HepG2 (cell line): ENCODE results near the gene MYCBPAP. TPM values are rescaled to one million over a fixed set of nuclear protein-coding genes. Genes with fewer than 3 reads are reported as not detected.

Source experiments
- ARID2 ChIP-seq: sonication (generic); formaldehyde crosslinking; IDR thresholded peaks from 2 replicates; pipeline ENCODE4 v1.8.1; 2022; ENCODE audit warnings: mild to moderate bottlenecking, missing genetic modification reagents, borderline replicate concordance
- ETV5 ChIP-seq: IDR thresholded peaks from 2 replicates; pipeline ENCODE4 v1.6.1; 2018; ENCODE audit warnings: missing biosample characterization, missing genetic modification reagents, inconsistent platforms, borderline replicate concordance
- HIVEP1 ChIP-seq: sonication (generic); formaldehyde crosslinking; IDR thresholded peaks from 2 replicates; pipeline ENCODE4 v1.4.0; 2020; ENCODE audit warnings: mild to moderate bottlenecking, missing genetic modification reagents
- KDM2A ChIP-seq: sonication (generic); formaldehyde crosslinking; IDR thresholded peaks from 2 replicates; pipeline ENCODE4 v1.4.0; 2020; ENCODE audit warnings: low read depth, missing genetic modification reagents, borderline replicate concordance
- MBNL3 ChIP-seq: fragments of 250-450 bp; sonication (Bioruptor Pico); conservative IDR thresholded peaks from 2 replicates; pipeline ENCODE4 v1.8.0; 2022; ENCODE audit warnings: mild to moderate bottlenecking, inconsistent platforms
- NFATC3 ChIP-seq: sonication (generic); formaldehyde crosslinking; IDR thresholded peaks from 2 replicates; pipeline ENCODE4 v1.5.1; 2020; ENCODE audit warnings: mild to moderate bottlenecking, missing genetic modification reagents
- NFE2 ChIP-seq: sonication (generic); formaldehyde crosslinking; IDR thresholded peaks from 2 replicates; pipeline ENCODE4 v1.4.0; 2020; ENCODE audit warnings: missing genetic modification reagents
- NKX3-1 ChIP-seq: sonication (generic); formaldehyde crosslinking; IDR thresholded peaks from 2 replicates; pipeline ENCODE4 v1.5.0; 2020; ENCODE audit warnings: missing genetic modification reagents
- RFX3 ChIP-seq: IDR thresholded peaks from 2 replicates; pipeline ENCODE4 v1.6.1; 2016; ENCODE audit warnings: missing biosample characterization, missing genetic modification reagents
- RFX5 ChIP-seq: IDR thresholded peaks from 2 replicates; pipeline ENCODE4 v1.6.1; 2011; ENCODE audit warnings: low read depth, low read length, improper control_type of control experiment
- RXRB ChIP-seq: IDR thresholded peaks from 2 replicates; pipeline ENCODE4 v1.6.1; 2016; ENCODE audit warnings: borderline replicate concordance, missing genetic modification reagents, missing compliant biosample characterization
- SMAD1 ChIP-seq: sonication (generic); formaldehyde crosslinking; IDR thresholded peaks from 2 replicates; pipeline ENCODE4 v1.4.0; 2020; ENCODE audit warnings: missing genetic modification reagents, low read depth, mild to moderate bottlenecking, borderline replicate concordance
- SNAI1 ChIP-seq: sonication (generic); formaldehyde crosslinking; IDR thresholded peaks from 2 replicates; pipeline ENCODE4 v1.5.0; 2020; ENCODE audit warnings: mild to moderate bottlenecking, missing genetic modification reagents, borderline replicate concordance
- SP4 ChIP-seq: sonication (generic); formaldehyde crosslinking; IDR thresholded peaks from 2 replicates; pipeline ENCODE4 v1.8.1; 2023; ENCODE audit warnings: mild to moderate bottlenecking, missing genetic modification reagents
- TRIM24 ChIP-seq: sonication (generic); formaldehyde crosslinking; IDR thresholded peaks from 2 replicates; pipeline ENCODE4 v1.8.0; 2022; ENCODE audit warnings: mild to moderate bottlenecking, missing genetic modification reagents
- ZKSCAN5 ChIP-seq: sonication (generic); formaldehyde crosslinking; IDR thresholded peaks from 2 replicates; pipeline ENCODE4 v1.5.1; 2020; ENCODE audit warnings: mild to moderate bottlenecking, missing genetic modification reagents
- ZNF207 ChIP-seq: fragments of 450-650 bp; IDR thresholded peaks from 2 replicates; pipeline ENCODE4 v1.6.1; 2016; ENCODE audit warnings: antibody characterized with exemption, borderline replicate concordance
- ZNF547 ChIP-seq: sonication (generic); formaldehyde crosslinking; IDR thresholded peaks from 2 replicates; pipeline ENCODE4 v1.5.1; 2020; ENCODE audit warnings: mild to moderate bottlenecking, missing genetic modification reagents
- ZNF792 ChIP-seq: IDR thresholded peaks from 2 replicates; pipeline ENCODE4 v1.6.1; 2016
- polyA plus RNA-seq, 8 experiments: library from polyadenylated mRNA; depleted of rRNA in 3 of 8; stranded (reverse) in 7 of 8; unstranded in 1 of 8; fragments of >200 nt; fragmentation: Illumina TruSeq in 4 of 8; extraction: Trizol in 4 of 8; gene quantifications; 2 replicates each; pipeline versions ENCODE4 v1.2.1 to v1.2.3, GENCODE V29; 2011 to 2016; ENCODE audit warnings: low read depth in 4 of 8, missing spikeins in 1 of 8, mixed read lengths in 1 of 8; ENCODE audit not compliant: insufficient read depth in 1 of 8
- total RNA-seq, 5 experiments: library from RNA; depleted of rRNA; stranded (reverse); fragments of >200 nt; fragmentation: Illumina TruSeq; extraction: Trizol; gene quantifications; 2 replicates each; pipeline ENCODE4 v1.2.3, GENCODE V29; 2016; ENCODE audit warnings: low read depth in 1 of 5
- TF ChIP-seq, protein P1 (sequence below): sonication (generic); formaldehyde crosslinking; IDR thresholded peaks from 2 replicates; pipeline ENCODE4 v1.4.0; 2020; ENCODE audit warnings: mild to moderate bottlenecking, missing genetic modification reagents
- TF ChIP-seq, protein P2 (sequence below): sonication (generic); formaldehyde crosslinking; IDR thresholded peaks from 2 replicates; pipeline ENCODE4 v1.4.0; 2020; ENCODE audit warnings: mild to moderate bottlenecking, missing genetic modification reagents, borderline replicate concordance
- TF ChIP-seq, protein P3 (sequence below): sonication (generic); formaldehyde crosslinking; IDR thresholded peaks from 2 replicates; pipeline ENCODE4 v1.4.0; 2020; ENCODE audit warnings: mild to moderate bottlenecking, missing genetic modification reagents
- TF ChIP-seq, protein P4 (sequence below): sonication (generic); formaldehyde crosslinking; IDR thresholded peaks from 2 replicates; pipeline ENCODE4 v1.9.0; 2021; ENCODE audit warnings: missing genetic modification reagents, mild to moderate bottlenecking, borderline replicate concordance
- TF ChIP-seq, protein P5 (sequence below): sonication (generic); formaldehyde crosslinking; IDR thresholded peaks from 2 replicates; pipeline ENCODE4 v1.5.0; 2020; ENCODE audit warnings: mild to moderate bottlenecking, missing genetic modification reagents

MYCBPAP gene
- total and polyA plus RNA-seq, 2 of the 13 experiments (the other 11 are each of a cell fraction or from before 2014, with no cell fraction given) = 0.22 to 0.24 TPM

DNA sequence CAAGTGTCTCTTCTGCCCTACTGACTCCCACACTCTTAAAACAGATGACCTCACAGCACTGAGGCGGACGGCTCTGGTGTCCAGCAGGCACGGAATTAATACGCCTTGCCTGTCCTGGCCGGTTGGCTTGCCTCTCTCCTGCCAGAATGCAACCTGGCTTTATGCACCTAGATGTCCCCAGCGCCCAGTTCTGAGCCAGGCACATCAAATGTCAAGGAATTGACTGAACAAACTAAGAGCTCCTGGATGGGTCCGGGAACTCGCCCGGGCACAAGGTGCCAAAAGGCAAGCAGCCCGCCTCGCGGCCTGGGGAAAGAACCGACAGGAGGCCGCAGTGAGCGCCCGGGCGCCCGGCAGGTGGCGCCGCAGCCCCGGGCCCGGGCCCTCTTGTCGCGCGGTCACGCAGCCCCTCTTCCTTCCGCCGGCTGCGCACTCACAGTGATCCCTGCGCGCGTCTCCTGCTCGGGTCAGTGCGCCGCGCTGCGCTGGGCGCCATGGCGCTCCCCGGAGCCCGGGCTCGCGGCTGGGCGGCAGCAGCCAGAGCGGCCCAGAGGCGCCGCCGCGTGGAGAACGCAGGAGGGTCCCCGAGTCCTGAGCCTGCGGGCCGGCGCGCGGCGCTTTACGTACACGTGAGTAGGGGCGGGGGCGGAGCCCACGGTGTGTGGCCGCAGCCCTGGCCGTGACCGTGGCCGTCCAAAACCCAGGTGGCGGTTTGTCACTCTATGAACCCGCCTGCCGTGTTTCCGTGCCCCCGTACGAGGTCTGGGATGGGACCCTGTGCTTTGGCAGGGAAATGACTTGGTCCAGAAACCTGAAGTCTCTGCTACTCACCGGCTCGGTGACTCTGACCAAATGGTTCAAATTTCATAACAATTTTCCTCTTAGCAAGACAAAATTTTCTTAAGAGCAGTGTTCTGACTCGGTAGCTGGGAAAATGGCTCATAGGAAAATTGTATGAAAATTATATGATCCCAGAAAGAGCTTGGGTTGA is 29.6 kb upstream of the MYCBPAP start, which contains the start of gene RSAD1 (continued):
- 0 out of 2 replicates have a peak, but pooled peaks have one; percentile 58 for TF ChIP-seq ARID2 (CRISPR knock-in tag)
- no peak for TF ChIP-seq HIVEP1 (CRISPR knock-in tag)
- TF ChIP-seq RFX3 (CRISPR knock-in tag) = no peak
- no peak for TF ChIP-seq NFATC3 (CRISPR knock-in tag)
- peak; percentile 9; the same call in 1 of the 2 replicates for TF ChIP-seq RFX5
- peak; percentile 100 for TF ChIP-seq SMAD1 (CRISPR knock-in tag)
- TF ChIP-seq SNAI1 (CRISPR knock-in tag) = no peak
- no peak for TF ChIP-seq ZNF207
- TF ChIP-seq, protein P1, sequence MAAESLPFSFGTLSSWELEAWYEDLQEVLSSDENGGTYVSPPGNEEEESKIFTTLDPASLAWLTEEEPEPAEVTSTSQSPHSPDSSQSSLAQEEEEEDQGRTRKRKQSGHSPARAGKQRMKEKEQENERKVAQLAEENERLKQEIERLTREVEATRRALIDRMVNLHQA (CRISPR knock-in tag) = no peak
- TF ChIP-seq ZNF547 (CRISPR knock-in tag) = peak; percentile 39; the same call in 1 of the 2 replicates
- no peak for TF ChIP-seq MBNL3
- TF ChIP-seq ZKSCAN5 (CRISPR knock-in tag) = no peak
- no peak for TF ChIP-seq TRIM24
- TF ChIP-seq RXRB (CRISPR knock-in tag) = peak; percentile 52
- TF ChIP-seq NKX3-1 = 0 out of 2 replicates have a peak, but pooled peaks have one; percentile 55
- TF ChIP-seq, protein P2, sequence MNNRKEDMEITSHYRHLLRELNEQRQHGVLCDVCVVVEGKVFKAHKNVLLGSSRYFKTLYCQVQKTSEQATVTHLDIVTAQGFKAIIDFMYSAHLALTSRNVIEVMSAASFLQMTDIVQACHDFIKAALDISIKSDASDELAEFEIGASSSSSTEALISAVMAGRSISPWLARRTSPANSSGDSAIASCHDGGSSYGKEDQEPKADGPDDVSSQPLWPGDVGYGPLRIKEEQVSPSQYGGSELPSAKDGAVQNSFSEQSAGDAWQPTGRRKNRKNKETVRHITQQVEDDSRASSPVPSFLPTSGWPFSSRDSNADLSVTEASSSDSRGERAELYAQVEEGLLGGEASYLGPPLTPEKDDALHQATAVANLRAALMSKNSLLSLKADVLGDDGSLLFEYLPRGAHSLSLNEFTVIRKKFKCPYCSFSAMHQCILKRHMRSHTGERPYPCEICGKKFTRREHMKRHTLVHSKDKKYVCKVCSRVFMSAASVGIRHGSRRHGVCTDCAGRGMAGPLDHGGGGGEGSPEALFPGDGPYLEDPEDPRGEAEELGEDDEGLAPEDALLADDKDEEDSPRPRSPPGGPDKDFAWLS = peak; percentile 84; the same call in 1 of the 2 replicates
- no peak for TF ChIP-seq NFE2
- TF ChIP-seq, protein P3, sequence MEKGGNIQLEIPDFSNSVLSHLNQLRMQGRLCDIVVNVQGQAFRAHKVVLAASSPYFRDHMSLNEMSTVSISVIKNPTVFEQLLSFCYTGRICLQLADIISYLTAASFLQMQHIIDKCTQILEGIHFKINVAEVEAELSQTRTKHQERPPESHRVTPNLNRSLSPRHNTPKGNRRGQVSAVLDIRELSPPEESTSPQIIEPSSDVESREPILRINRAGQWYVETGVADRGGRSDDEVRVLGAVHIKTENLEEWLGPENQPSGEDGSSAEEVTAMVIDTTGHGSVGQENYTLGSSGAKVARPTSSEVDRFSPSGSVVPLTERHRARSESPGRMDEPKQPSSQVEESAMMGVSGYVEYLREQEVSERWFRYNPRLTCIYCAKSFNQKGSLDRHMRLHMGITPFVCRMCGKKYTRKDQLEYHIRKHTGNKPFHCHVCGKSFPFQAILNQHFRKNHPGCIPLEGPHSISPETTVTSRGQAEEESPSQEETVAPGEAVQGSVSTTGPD (CRISPR knock-in tag) = no peak
- TF ChIP-seq, protein P4, sequence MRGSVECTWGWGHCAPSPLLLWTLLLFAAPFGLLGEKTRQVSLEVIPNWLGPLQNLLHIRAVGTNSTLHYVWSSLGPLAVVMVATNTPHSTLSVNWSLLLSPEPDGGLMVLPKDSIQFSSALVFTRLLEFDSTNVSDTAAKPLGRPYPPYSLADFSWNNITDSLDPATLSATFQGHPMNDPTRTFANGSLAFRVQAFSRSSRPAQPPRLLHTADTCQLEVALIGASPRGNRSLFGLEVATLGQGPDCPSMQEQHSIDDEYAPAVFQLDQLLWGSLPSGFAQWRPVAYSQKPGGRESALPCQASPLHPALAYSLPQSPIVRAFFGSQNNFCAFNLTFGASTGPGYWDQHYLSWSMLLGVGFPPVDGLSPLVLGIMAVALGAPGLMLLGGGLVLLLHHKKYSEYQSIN = no peak
- TF ChIP-seq ETV5 (CRISPR knock-in tag) = peak; percentile 85
- TF ChIP-seq SP4 (CRISPR knock-in tag) = peak; percentile 76; the same call in 1 of the 2 replicates
- TF ChIP-seq KDM2A (CRISPR knock-in tag) = peak; percentile 93
- TF ChIP-seq, protein P5, sequence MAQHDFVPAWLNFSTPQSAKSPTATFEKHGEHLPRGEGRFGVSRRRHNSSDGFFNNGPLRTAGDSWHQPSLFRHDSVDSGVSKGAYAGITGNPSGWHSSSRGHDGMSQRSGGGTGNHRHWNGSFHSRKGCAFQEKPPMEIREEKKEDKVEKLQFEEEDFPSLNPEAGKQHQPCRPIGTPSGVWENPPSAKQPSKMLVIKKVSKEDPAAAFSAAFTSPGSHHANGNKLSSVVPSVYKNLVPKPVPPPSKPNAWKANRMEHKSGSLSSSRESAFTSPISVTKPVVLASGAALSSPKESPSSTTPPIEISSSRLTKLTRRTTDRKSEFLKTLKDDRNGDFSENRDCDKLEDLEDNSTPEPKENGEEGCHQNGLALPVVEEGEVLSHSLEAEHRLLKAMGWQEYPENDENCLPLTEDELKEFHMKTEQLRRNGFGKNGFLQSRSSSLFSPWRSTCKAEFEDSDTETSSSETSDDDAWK (CRISPR knock-in tag) = no peak
- TF ChIP-seq ZNF792 (CRISPR knock-in tag) = peak; percentile 92
